GM21529 (cell line): ENCODE measurements around the gene RRP1.

Source experiments
- ATAC-seq: cut with Tn5 transposase; IDR thresholded peaks from one replicate; pipeline ENCODE4 v1.9.1; 2021; ENCODE audit not compliant: unreplicated experiment

RRP1 gene

DNA sequence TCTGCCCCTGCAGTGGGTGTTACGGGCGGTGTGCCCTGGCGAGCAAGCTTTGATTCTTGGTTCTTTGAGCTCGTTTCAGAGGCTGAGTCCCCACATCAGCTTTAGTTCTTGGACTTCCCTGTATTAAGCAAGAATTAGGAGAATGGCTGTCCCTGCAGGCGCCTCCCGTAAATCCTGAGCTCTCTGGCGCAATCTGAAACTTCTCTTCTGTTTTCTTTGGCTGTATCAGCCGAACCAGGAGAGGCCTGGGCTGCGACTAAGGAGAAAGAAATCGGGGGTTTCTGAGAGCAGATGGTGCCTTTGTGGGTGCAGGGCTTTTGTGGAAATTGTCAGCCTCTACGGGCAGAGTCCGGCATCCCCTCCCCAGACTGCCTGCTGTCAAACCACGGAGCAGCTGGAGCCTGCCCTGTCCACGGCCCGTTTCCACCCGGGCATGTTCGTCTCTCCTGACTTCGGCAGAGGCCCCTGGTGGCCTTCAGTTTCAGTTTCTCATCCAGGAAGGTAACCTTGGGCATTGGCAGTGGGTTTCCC is 31.2 kb upstream of the RRP1 start:
- ATAC-seq = no peak

DNA sequence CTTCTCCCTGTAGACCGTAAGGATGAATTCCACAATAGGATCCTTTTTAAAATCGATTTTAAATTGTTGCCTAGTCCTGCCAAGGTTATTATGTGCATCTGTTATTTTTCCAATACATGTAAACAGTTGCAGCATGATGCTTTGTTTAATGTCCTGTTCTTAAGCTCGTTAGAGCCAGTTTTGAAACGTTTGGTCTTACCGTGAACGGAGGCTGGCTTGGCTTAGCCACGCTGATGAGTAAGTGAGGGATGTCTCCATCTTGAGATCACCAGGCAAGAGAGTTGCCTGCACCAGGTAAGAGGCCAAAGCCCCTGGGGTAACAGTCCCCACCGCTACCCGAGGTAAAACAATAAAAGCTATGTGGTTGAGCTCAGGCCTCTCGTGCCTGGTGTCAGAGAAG is 30.6 kb upstream of the RRP1 start:
- ATAC-seq = no peak

DNA sequence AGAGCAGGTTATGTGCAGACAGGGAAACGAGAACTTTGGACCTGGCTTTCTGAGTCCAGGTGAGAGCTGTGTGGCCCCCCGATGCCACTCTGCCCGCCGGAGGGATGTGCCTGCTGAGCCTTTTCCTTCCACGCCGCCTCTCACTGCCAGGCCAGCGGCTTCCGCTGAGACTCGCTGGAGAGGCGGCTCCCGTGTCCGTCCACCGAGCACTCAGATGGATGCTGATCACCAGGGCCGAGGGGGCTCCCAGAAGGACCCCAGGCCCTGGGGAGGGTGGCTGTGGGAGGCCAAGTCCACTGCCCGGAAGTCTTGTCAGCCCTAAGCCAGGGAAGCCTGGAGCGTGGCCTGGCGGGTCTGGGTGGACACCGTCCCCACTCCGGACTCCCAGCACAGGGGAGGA is 29.7 kb upstream of the RRP1 start:
- ATAC-seq = no peak

DNA sequence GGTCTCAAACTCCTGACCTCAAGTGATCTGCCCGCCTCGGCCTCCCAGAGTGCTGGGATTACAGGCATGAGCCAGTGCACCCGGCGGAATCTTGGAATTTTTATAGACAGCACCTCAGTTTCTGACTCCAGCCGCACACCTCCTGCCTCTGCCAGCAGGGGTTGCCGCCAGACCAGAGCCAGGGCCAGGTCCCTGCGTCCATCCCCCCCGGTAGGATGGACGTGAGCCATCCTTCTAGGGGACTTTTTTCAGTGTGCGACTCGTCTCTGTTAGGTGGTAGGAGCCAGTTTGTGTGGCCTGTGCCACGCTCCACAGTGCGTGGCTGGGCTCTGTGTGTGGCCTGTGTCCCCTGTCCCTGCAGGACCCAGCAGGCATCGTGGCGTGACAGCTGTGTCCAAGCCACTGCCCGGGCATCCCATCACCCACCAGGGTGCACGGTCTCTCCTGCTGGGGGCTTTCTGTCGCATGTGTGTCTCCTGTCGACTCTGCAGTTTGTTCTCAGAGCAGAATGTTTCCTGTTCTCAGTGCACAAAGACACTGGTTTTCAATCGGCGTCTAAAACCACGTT is 28.9 kb upstream of the RRP1 start:
- no peak for ATAC-seq

DNA sequence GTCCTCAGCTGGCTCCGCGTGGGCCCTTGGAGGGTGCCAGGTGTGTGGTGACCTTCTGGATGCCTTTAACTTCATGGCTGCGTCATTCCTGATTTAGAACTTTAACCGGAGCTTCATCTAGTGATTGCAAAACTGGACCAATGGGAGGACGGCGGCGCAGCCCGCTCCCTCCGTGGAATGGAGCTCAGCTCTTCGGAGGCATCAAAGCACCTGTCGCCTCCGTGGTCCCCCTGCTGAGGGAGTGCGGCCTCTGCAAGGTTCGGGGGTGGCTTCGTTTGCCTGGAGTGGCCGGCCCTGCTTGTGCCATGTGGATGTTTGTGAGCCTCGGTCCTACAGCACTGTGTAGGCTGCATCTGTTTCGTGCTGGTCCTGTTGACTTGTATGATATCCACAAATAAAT is 27.5 kb upstream of the RRP1 start:
- ATAC-seq = no peak

DNA sequence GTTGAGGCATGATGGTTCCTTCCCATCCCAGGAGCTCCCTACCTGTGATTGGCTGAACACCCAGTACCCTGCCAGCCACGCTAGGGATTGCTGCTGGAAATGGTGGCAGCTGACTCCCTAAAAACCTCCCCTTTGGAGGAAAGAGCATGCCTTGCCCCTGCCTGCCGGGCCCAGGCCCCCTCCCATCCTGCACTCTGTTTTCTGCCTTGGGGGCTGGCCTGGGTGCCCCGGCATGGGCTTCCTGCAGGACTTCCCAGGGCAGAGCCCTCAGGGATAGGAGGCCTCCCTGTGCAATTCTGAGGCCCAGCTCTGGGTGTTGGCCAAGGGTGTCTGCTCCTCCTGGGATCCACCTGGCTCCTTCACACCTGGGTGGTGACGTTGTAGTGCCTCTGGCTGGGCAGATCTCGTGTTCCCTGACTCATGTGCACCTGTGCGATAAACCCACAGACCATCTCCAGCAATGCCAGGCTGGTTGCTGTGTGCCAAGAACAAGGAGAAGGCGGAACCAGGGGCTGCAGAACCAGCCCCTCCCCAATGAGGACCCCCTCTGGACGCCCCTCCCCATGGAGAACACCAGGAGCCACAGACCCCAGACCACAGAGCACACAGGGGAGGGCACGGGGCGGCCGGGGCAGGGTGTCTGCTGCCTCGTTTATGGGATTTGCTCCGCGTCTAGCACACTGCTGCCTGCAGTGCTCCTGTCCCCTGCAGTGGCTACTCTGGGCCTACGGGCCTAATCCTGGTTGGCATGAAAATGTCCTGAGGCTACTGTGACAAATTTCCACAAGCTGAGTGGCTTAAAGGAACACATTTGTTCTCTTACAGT is 26.9 kb upstream of the RRP1 start:
- ATAC-seq = no peak

DNA sequence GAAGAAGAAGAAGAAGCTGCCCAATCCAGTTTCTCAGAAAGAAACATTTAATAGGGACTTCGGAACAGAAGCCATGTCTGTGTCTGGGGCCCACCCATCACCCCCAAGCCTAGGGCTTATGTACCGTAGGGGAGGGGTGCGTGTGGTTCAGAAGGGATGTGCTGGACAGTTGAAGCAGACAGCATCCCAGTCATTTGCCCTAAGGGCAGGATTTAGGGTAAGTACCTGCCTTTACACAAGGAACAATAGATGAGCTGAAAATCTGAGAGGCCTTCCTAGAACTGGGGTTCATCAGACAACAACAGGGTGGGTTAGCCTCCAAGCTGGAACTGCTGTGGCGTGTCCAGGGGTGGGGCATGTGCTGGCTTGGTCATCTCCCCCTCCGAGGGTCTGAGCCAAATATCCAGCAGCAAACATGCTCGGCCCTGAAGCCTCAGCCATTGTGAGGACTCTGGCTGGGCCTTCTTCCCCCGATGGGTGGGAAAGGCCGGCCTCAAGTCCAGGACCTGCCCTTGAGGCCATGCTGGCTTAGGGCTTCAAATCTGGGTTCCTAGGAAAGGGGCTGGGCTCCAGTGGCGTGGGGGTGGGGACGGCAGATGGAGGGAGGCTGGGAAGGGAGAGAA is 25.4 kb upstream of the RRP1 start:
- ATAC-seq = no peak

DNA sequence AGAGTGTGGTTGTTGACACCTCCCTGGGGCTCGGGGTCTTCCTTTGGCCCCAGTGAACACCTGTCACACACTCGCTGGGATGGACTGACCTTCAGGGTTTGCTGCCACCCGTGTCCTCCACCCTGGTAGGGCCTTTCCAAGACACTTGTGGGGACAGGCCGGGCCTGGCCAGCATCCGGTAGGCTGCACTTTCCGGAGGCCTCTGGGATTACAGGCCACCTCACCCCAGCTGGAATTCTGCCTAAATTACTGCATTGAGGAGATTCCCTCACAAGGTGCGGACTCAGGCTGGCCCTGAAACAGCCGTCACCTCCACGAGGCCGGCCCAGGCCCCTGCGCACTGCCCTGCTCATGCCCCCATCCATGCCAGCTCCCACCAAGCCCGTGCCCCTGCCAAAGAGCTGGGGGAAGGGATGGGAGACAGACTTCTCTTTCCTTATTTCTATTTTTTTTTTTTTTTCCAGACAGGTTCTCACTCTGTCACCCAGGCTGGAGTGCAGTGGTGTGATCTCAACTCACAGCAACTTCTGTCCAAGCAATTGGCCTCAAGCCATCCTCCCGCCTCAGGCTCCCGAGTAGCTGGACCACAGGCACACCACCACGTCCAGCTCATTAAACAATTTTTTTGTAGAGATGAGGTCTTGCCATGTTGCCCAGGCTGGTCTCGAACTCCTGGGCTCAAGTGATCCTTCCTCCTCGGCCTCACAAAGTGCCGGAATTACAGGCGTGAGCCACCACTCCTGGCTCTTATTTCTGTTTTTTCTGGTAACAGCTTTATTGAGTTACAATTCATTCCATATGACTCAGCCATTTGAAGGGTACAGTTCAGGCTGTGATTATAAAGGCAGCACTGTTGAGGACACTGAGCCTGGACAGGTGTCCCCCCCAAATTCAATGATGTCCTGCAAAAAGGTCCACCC is 24.5 kb upstream of the RRP1 start:
- no peak for ATAC-seq

DNA sequence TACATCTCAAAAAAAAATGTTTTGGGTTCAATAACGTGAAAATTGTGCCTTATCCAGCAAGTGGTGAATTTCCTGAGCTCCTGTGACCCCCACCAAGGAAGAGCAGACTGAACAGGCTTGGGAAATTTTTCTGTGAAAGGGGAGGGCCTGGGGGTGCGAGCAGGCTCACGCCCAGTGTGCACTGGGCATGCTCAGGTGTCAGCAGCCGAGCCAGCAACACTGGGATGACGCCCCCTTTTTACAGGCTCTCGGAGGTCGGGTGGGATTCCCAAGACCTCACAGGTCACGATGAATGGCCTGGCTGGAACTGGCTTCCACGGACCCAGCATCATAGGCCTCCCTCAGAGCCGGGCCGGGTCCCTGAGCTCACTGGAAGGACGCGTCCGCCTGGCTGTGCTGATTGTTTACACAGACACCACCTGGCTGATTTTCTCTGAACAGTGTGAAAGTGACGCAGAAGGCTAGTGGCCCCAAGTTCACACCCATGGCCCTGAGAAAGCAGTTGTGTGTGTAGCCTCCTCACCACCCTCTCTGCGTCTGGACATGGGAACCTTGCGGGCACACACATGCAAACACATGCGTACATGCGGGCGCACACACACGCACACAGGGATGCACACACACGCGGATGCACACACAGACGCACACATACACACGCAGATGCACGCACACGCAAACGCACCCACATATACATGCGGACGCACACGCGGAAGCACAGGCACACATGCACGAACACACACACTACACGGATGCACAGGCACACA is 22.5 kb upstream of the RRP1 start:
- no peak for ATAC-seq

DNA sequence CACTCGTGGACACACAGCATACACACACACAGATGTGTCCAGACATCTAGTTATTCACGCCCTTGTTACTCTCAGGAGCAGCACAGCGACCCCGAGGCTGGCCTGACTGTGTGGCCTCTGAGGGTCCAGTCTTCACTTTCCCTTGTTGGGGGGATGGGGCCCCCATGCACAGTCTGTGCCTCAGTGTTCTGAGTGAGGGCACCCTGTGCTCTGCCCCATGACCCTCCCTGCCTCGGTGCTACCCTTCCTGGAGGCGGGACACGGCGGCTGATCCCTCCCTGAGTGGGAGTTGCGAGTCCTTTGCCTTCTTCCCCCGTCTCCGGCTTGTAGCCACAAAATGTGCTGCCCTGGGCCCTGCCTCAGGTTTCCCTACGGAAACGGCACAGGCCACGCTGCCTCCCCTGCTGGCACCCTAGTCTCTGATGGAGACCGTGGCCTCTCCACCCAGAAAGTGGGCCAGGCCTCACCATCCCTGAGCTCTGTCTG is 21.8 kb upstream of the RRP1 start:
- no peak for ATAC-seq

DNA sequence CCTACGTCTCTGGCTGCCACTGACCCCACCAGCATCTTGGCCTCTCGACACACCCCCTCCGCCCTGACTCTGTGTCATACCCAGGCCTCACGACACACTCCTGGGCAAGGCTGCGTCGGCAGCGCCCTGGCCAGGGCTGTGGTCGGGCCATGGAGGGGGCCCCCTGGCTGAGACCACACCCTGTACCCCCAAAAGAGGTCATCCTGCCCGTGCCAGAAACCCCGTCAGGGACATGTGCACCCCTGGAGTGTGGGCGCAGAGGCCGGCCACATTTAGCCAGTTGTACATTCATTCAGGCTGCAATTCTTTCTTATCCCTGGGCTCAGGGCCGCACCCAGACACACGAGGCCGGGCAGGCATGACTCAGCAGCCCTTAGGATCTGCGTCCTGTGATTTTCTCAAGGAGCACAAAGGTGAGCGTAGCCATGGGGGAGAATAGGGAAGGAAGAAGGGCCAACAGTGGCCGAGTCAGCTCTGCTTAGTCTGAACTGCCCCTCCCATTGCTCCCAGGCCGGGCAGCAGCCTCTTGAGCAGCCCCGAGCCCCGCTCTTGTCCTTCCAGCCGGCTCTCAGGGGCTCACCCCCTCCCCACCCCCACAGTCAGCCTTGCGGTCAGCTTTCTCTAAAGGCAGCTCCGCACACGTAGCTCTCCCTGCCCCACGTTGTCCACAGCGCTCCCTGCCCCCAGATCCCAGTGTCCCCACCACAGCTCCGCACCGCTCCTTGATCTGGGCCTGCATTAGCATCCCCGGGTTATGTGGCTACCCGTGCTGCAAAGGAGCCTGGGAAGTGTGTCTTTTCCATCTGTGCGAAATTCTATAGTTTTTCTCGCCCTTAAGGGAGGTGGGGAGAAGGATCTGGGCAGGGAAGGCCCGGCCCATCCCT is 21.2 kb upstream of the RRP1 start:
- no peak for ATAC-seq

DNA sequence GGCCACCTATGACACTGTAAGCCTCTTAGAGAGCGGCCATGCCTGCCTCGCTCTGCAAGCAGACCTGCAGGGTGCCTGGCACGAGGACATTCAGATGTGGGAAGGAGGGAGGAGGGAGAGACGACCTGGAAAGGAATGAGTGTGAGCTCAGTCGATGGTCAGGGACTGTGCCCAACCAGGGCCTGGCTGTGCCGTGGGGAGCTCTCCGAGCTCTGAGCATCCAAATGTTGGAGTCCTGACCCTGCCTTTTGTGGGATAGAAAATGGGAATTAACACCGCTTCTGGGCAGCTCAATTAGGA is 20.6 kb upstream of the RRP1 start:
- no peak for ATAC-seq

DNA sequence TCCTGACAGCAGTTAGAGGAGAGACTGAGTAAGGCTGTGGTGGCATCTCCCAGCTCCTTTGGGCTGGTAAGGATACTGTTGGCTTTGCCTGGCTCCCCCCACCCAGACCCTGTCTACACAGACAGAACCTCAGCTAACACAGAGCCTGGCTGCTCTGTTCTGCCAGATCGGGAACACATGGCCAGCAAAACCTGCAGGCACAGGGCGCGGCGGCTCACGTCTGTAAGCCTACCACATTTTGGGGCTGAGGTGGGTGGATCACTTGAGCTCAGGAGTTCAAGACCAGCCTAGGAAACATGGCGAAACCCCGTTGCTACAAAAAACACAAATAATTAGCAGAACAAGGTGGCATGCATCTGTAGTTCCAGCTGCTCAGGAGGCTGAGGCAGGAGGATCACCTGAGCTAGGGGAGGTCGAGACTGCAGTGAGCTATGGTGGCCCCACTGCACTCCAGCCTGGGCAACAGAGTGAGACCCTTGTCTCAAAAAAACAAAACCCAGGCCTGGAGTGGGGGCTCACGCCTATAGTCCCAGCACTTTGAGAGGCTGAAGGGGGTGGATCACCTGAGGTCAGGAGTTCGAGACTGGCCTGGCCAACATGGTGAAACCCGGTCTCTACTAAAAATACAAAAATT is 19.9 kb upstream of the RRP1 start:
- ATAC-seq = no peak

DNA sequence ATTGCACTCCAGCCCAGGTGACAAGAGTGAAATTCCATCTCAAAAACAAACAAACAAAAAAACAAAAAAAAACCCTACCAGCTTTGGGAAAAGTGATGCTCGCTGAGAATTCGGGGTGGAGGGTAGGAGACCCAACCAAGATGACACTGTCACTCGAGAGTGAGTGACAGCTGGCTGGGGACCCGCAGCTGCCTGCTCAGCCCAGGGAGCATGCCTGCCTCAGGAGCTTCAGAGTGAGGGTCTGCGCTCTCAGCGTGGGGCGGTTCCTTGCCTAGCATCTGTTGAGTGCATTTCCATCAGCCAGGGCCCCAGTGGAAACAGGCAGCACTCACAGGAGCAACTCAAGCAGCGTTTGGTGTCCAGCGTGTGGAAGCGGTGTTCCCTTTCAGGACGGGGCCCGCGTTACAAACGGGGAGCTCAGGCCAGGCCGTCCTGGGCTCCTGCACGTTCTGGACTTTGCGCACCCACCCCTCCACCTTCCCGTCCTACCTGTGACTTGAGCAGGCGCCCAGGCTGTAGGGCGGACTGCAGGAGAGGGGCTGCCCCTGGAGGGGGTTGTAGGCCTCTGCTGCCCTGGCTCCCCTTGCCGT is 19.2 kb upstream of the RRP1 start:
- ATAC-seq = no peak

DNA sequence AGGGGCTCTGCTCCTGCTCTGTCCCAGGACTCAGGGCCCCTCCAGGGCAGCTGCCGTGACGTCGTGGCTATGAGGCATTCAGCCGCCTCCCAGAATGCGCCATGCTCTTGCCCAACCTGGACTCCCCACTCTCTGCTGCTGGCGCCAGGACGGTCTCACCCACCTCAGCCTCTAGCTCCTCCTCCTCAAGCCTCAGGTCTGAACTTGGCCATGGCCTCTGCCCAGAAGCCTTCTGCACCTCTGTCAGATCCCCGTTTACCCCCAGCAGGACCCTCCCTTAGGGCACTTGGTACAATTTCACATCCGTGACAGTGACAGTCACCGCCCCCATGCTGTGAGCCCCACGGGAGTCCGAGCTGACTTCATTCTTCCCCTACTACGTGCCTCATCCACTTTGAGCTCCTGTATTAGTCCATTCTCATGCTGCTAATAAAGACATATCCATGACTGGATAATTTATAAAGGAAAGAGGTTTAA is 18.1 kb upstream of the RRP1 start:
- no peak for ATAC-seq

DNA sequence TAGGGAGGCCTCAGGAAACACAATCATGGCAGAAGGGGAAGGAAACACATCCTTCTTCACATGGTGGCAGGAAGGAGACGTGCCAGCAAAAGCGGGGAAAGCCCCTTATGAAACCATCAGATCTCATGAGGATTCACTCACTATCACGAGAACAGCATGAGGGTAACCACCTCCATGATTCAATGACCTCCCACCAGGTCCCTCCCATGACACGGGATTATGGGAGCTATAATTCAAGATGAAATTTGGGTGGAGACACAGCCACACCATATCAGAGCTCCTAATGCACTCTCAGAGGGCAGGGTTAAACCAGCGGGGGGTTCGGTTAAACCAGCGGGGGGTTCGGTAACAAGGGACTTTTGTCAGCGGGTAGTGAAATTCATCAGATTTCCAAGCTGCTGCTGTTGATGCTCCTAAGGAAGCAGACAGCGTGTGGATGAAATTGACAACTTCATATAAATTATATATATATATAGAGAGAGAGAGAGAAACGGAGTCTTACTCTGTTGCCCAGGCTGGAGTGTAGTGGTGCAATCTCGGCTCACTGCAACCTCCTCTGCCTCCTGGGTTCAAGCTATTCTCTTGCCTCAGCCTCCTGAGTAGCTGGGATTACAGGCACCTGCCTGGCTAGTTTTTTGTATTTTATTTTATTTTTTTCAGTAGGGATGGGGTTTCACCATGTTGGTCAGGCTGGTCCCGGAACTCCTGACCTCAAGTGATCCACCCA is 17.5 kb upstream of the RRP1 start:
- ATAC-seq = no peak

DNA sequence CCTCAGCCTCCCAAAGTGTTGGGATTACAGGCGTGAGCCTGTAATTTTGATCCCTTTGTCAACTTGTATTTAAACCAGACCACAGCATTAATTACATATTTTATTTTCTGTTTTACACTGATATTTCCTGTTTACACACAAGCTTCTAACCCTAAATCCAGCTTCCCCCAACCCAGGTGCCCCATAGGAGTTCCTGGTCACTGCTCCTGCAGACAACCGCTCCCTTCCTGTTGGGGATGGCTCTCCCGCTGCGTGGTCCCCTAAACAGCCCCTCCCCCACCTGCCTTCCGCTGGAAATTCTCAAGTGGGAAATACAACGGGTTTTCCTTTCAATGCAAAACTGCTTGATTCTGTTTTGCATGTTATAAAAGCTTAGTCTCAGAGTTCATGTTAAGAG is 17.0 kb upstream of the RRP1 start:
- no peak for ATAC-seq

DNA sequence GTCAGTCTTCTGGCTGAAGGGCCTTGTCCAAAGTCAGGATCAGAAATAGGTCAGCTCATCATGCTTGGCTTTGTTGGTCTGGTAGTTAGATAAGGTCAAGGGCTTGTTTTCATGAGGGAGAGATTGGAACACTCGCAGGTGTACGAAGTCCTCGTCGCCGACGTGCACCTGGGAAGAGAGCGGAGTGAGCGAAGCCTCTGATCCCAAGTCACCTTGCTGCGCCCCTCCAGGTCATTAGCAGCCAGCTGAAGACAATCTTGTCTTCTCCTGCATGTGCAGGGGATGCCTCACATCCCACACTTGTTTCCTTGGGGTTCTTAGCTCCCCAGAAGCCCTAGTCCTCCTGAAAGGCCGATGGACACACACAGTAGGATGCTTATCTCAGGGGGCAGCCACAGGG is 15.2 kb upstream of the RRP1 start:
- ATAC-seq = no peak
